Cerebellar cortex (tissue), 1 donor: ENCODE data around the gene PSMD11.
"Not testable (repeated sequence)": the region's sequence is repeated elsewhere in the genome, so short reads cannot be mapped to it uniquely, and the experiment has no call there.

Experiments
- DNase-seq: peaks from one replicate; pipeline ENCODE4 v3.0.0-alpha.2; 2015; ENCODE audit warnings: low spot score

Gene PSMD11

GRCh38 chr17:32513579-32513978 lies 69.3 kb downstream of the PSMD11 start:
- no peak for DNase-seq

DNA sequence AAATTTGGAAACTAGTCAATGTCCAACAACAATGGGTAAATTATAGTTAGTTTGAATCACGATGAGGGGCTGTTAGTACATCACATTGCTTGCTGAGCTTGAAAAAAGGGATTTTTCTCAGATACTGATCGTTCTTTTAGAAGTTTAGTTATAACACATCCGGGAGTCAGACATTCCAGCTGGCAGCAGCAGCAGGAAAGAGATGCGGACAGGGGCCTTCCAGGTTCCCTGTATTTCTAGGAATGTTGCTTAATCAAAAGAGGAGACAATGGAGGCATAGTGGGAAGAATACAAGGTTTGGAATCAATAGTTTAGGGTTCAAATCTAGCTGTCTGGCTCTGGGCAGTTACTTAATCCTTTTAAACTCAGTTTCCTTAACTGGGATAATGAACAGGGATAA lies 70.3 kb downstream of the PSMD11 start:
- no peak for DNase-seq

GRCh38 chr17:32515677-32516383 lies 71.5 kb downstream of the PSMD11 start:
- no peak for DNase-seq

- no peak for DNase-seq
Observed at GRCh38 chr17:32516450-32516849, 72.1 kb downstream of the PSMD11 start.

- peak; percentile 31 for DNase-seq
Observed at GRCh38 chr17:32516940-32517701, 72.8 kb downstream of the PSMD11 start.

GRCh38 chr17:32517982-32518381 lies 73.7 kb downstream of the PSMD11 start:
- DNase-seq: no peak

DNA sequence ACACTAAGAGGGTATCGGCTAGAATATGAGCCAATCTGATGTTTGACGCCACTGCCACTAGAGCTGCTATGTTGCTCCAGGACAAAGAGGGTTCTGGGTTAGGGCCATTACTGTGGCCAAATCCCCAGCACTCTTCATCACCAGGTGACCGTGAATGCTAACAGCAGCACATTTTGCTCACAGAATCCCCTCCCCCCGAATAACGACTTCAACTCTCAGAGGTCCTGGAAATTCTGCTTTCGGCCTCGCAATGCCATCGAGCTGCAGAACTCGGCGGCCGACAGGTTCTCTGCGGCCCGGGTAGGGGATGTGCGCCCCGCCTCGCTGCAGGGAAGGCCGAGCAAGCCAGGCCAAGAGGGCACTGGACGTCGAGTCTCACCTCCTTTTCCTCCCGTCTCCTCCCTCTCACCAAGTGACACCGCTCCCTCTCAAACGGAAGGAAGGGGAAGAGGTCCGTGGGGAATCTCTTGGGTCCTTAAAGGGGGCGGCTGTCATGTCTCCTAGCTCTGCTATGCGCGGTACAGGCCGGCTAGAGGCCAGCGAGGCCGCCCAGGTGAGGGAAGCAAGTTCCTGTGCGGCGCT lies 74.4 kb downstream of the PSMD11 start:
- peak; percentile 17 for DNase-seq

DNA sequence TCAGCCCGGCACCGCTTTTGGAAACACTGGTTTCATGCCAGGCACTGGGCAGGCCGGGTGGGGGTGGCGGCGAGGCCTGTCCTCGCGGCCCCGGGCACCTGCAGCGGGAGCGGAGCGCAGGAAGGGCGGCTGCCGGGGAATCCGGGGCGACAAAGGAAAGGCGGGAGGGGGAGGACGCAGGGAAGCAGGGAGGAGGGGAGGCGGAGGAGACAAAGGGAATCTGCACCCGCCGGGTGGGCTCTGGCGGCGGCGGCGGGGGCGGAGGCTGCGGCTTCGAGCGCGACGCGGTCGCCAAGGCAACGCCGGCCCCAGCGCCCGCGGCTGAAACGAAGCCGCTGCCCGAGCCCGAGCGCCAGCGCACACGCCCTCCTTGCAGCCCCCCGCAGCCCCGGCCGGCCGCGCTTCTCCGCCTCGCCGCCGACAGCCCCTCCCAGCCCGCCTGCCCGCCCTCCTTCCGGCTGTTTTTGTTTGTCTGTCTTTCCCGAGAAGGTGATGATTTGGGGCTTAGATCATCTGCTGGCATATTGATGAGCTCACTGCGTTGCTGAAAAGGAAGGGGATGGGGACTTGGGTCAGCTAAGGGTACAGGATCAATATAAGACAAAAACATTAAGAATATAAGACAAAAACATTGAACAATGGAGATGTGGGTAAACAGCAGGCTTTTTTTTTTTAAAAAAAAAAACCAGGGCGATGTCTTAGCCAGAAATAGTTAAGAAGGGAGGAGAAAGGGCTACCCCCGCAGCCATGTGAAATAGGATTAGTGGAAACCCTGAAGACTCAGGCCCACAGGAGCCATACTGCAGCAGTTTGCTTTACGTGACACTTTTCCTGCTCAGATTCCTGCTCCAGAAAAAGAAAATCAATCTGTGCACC lies 75.2 kb downstream of the PSMD11 start:
- DNase-seq: peak; percentile 63

DNA sequence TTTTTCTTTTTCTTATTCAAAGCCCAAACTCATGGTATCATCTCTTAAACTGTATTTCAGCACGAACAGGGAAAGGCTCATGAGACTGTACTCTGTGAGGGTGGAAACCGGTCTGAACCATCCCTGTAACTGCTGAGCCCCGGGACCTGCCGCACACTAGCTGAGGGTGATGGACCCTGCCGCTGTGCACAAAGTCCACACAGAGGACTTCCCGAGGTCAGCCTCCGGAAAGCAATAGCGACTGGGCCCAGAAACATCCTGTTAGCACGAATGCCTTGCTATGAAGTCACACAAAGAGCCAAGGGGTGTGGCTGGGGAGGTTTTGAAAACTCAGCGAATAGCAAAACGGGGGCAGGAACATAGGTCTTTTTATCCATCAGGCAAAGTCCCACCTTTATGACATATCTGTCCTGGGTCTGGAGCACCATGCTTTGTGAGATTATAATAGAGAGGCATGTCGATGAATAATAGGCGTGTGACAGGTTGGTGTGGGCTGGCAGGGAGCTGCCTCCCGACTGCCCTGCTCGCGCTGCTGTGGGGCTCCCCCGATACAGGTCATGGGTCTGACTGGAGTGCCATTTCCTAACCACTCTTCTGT lies 75.9 kb downstream of the PSMD11 start:
- peak; percentile 54 for DNase-seq

GRCh38 chr17:32520737-32521404 lies 76.6 kb downstream of the PSMD11 start:
- no peak for DNase-seq

- no peak for DNase-seq
Observed at GRCh38 chr17:32523017-32523680, 78.8 kb downstream of the PSMD11 start.

DNA sequence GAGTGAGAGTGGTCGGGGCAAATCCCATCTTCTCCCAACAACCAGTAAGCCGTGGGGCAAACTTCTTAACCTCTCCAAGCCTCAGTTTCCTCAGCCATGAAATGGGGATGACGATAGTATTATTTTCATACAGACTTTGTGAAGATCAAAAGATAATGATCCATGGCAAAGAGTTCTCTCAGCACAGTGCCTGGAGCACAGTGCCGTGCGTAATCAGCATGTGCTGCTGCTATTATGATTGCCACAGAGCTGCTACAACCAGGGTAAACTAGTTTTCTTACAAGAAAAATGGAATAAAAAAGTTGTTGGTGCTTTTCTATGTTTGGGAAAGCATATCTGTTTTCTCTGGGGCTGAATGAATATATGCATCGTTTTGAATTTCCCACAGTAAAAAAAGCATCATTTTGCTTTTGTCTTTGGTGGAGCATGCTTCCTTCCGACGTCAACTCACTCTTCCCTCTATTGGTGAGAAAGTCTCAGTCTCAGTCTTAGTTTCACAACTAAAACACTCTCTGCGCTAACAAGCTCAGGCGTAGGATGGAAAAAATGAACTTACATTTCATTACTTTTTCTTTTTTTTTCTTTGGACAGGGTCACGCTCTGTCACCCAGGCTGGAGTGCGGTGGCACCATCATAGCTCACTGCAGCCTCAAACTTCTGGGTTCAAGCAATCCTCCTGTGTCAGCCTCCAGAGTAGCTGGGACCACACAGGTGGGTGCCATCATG lies 79.7 kb downstream of the PSMD11 start:
- no peak for DNase-seq

DNA sequence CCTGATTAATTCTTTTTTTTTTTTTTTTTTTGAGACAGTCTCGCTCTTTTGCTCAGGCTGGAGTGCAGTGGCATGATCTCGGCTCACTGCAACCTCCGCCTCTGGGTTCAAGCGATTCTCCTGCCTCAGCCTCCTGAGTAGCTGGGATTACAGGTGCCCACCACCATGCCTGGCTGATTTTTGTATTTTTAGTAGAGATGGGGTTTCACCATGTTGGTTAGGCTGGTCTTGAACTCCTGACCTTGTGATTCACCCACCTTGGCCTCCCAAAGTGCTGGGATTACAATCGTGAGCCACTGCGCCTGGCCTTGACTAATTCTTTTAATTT lies 80.2 kb downstream of the PSMD11 start:
- not testable (repeated sequence) for DNase-seq

GRCh38 chr17:32525122-32525521 lies 80.8 kb downstream of the PSMD11 start:
- DNase-seq: no peak

GRCh38 chr17:32527146-32527545 lies 82.8 kb downstream of the PSMD11 start:
- DNase-seq: no peak

DNA sequence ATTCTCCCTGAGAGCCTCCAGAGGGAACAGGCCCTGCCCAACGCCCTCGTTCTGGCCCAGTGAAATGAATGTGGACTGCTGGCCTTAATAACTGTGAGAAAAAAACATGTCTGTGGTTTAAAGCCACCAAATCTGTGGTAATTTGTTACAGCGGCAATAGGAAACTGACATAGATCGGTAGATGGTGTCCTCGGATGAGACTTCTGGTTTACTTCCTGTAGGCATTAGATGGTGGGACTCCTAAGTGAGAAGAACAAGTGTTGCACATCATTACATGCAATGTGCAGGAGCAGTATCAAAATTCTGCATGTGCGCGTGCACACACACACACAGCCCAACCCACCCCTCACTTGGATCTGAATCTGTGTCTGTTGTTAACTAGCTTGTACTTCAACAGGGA lies 84.5 kb downstream of the PSMD11 start:
- DNase-seq: no peak

DNA sequence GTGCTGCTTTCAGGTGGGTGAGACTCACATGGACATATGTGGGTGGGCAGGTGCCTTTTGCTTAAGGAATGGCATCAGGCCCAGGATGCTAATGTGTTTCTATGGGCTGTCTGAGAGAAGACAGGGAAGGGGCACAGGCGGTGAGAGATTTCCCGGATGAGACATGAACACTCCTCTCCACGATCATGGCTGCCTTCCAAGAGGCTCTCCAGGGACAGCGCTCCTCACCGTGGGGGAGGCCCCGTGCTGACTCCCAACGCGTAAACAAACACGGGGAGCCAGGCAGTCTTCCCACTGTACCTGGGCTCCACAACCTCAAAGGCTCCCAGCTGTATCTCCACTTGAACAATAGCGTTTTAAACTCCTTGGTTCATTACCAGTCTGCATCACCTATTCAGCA lies 85.3 kb downstream of the PSMD11 start:
- DNase-seq: no peak
